ENCODE results near the gene GTPBP3.
A peak's percentile ranks its signal among the peaks of the same experiment; 100 is the strongest.

Gene GTPBP3

DNA sequence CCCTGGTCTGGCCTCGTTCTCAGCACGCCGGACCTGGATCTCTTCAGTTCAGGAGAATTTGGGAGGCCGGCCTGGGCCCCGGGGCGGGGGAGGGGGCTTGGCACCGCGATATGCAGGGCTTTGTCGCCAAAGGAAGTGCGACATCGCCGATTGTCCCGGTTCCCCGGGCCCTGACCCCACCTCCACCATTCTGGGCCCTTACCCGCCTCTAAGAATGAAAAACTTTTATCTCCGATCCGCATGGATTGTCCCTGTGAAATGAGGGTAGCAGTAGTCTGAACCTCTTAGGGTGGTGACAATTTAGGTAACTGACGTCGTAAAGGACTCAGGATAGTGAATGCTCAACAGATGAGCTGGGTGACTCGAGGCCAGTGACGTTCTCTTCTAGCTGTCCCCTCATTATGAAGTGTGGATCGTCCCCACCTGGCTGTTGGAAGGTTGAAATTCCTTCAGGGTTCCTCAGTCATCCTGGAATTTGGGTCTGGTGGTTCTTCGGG lies 27.3 kb upstream of the GTPBP3 start:
- peak; percentile 29 for DNase-seq

- no peak for DNase-seq
These were observed 25.7 kb upstream of the GTPBP3 start for GRCh38 chr19:17311455-17312188.

DNA sequence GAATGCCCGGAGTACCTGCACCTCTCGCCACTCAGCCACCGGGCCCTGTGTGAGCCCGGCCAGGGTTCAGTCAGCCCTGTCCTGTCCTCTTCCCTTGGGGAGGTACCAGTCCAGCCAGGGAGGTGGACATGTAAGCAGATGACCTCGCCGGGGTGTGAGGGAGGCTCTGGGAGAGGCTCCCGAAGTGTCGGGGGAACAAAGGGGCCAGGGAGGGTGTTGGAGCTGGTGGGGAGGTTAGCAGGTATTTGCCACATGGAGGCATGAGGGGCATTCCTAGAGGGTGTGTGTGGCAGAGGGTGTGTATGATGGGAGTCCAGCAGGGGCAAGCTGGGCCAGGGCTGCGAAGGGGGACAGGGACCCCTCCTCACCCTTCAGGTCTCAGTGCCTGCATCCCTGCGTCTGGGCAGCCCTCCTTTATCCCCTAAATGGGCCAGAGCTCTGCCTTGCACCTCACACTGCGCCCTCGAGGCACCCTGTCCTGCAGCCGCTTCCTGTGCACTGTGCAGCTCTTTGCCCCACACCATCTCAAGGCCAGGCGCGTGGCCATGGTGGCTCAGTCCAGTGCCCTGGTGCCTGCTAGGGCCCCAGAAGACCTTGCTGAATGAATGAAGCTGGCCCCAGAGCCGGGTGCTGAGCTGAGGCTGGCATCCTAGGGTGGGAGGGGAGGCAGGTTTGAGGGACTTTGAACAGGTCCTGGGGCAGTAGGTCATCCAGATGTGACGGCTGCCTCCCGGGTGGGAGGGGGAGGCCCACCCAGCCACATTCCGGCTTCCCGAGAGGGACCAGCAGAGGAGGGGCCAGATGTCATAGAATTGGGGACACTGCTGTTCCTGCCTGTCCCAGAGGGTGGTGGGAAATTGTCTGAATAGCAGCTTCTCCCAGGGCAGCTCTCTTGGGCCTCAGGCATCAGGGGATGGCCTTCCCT lies 24.9 kb upstream of the GTPBP3 start:
- no peak for DNase-seq

DNA sequence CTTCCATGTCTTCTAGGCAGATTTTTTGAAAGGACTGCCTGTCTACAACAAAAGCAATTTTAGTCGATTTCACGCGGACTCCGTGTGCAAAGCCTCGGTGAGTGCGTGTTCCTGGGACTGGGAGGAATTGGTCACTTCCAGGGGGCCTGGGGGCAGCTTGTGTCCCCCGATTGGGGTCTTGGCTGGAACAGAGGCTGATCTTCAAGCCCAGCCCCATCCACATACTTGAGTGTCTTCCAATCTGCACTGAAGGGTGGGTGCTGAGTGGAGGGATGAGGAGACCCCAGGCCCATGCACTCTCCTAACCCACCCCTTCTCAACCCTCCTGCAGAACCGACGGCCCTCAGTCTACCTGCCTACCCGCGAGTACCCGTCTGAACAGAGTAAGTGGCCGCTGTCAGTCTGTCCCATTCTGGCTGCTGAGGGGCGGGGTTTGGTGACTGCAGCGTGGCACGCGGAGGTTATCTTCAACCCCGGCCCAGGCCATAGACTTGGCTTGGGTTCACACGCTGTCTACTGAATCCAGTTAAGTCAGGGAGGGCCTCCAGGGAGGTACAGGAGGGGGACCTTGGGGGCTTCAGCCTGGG lies 23.3 kb upstream of the GTPBP3 start:
- no peak for DNase-seq

GRCh38 chr19:17318966-17319365 lies 18.4 kb upstream of the GTPBP3 start:
- no peak for DNase-seq

DNA sequence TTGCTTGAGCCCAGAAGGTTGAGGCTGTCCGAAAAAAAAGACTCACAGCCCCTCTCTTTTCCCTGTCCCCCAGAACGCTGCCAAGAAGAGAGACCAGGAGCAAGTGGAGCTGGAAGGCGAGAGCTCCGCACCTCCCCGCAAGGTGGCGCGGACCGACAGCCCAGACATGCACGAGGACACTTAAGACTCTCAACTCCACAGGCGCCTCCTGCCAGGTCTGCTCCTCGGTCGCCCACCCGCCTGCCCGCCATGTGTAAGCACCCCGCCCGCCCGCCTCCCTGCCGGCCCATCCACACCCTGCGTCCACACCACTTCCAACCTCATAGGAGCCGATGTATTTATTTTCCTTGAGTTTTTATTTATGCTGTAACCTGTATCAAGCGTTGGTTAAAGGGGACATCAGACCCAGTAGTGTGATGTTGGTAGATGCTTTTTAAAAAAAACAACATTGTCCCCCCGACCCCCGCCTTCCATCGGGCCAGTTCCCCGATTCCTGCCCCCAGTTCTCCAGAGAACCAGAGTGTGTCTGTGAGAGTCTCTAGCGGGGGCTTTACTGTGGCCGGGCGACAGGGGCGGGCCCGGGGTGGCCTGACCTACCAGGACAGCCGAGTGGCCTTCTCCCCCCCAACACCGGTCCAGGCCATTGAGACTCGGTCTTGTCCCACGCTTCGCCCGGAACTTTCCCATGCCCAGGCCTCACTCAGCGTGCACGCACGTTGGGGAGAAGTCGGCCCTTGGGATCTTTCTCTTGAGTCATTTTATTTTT lies 17.7 kb upstream of the GTPBP3 start:
- no peak for DNase-seq

DNA sequence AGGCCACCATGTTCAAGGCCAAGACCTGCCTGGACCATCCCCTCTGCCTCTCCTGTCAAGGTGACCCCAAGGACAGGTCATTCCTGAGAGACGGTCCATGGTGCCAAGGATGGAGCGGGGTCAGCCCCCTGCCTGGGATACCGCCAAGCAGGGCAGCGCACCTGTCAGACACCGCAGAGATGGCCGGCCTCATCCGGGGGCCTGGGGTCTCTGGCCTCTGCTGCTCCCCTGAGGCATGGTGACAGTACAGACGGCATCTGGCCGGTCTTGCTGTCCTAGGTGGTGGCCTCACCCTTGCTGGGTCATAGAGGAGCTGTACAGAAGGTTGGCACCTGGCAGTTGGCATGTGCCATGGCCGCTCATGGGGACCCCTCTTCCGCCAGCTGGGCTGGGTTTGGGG lies 16.9 kb upstream of the GTPBP3 start:
- DNase-seq, result no peak

GRCh38 chr19:17321655-17322489 lies 15.5 kb upstream of the GTPBP3 start:
- peak; percentile 69 for DNase-seq

DNA sequence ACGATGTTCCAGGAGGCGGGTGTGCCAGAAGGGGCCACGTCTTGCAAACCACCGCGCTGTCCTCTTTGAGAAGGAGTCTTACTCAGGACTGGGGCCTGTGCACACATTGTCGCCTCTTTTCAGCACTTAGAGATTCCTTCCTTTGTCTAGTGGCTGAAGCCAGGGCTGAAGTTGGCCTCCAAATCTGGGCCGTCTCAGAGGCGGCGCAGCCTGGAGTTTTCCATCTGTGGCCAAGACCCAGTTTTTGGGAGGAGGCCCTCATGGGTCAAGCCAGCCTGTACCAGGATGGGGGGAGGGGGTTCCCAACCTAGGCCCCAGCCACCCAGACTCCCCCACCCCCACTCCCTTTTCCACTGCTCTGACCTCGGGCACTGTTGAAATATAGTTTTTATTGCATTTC lies 14.5 kb upstream of the GTPBP3 start:
- DNase-seq, result no peak

- no peak for DNase-seq
These were observed 13.9 kb upstream of the GTPBP3 start for GRCh38 chr19:17323300-17323963.

GRCh38 chr19:17323964-17324332 lies 13.4 kb upstream of the GTPBP3 start:
- no peak for DNase-seq

- no peak for DNase-seq
These were observed 12.8 kb upstream of the GTPBP3 start for GRCh38 chr19:17324357-17325114.

DNA sequence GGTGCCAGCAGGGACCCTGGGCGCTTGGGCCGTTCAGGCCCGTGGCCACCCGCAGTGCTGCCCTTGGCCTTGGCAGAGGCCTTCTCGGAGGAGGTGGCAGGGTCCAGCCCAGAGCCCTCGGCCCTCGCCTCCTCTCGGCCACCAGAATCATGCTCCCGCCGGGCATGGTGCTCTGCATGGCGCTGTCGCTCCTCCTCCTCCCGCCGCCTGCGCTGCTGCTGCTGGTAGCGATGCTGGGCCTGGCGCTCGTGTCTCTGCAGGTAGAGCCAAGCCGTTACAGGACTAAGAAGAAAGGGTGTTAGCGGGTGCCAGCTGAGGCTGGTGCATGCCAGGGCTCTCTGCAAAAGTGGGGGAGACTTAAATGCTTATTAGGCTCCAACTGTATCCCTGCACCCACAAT lies 12.2 kb upstream of the GTPBP3 start:
- no peak for DNase-seq

DNA sequence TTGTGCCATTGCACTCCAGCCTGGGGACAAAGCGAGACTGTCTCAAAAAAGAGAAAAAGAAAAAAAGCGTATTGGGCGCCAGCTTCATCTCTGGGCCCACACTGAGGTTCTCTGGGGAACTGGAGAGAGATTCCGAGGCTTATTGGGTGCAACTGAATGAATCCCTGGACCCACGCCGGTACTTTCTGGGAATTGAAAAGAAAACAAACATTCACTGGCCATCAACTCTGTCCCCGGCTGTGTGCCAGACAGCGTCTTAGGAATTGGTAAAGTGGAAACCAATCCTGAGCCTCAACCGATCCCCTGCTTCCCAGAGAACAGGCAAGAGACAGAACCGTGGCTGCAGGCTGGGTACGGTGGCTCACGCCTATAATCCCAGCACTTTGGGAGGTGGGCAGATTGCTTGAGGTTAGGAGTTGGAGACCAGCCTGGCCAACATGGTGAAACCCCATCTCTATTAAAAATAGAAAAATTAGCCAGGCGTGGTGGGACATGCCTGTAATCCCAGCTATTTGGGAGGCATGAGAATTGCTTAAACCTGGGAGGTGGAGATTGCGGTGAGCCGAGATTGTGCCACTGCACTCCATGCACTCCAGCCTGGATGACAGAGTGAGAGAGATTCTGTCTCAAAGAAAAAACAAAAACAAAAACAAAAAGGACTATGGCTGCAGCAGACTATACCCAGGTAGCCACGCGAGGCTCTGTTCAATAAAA lies 11.3 kb upstream of the GTPBP3 start:
- no peak for DNase-seq

- no peak for DNase-seq
These were observed 10.8 kb upstream of the GTPBP3 start for GRCh38 chr19:17326595-17326966.

GRCh38 chr19:17327068-17327653 lies 10.2 kb upstream of the GTPBP3 start:
- DNase-seq, result peak; percentile 69

DNA sequence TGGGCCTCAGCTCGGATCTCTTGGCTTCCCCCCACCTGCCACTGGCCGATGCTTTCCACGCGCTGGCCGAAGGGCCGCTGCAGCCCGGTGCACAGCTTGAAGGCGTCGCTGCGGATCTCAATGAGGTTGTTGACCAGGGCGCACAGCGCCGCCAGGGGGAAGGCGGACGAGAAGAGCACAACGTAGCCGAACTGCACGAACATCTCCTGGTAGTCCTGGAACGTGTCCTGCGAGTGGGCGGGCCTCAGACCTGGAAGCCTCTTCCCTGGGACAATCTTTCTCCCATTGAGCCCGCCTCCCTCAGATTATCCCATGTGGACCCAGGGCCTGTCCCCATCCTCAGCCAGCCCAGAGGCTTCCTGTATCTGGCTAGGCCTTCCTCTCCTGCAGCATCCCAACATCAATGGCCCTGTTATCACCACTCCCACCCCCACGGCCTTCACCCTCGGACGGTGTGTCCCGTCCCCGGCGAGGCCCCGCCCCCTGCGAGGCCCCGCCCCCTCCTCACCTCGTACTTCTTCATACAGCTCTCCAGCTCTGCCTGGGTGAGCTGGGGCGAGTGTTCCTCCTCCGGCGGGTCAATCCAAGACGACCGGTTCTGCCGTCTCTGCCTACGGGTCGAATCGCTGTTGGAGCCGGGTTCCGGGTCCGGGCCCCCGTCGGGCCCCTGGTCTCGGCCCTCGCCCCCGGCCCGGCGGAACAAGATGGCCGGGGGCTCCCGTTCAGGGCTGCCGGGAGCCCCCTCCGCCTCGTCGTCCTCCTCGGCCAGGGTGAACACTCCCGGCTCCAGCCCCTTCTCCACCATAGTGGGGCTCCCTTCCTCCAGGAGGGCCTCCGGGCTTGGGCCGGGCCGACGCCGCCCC lies 9.5 kb upstream of the GTPBP3 start:
- DNase-seq, result peak; percentile 97
